ENCODE results near the gene S1PR1. TPM values are rescaled to one million over a fixed set of nuclear protein-coding genes. Genes with fewer than 3 reads are reported as not detected.

Gene S1PR1
- total RNA-seq, 1 donor from 2014 or later: 64.7 TPM

GRCh38 chr1:101264697-101265096, 27.9 kb downstream of the S1PR1 start:
- ATAC-seq: no peak
- DNase-seq (ENCODE audit: low spot score): no peak
- intact Hi-C loops (cut with DNase I): no loop called here

- no peak for ATAC-seq
- intact Hi-C loops (cut with DNase I): no loop called here
- no peak for DNase-seq (ENCODE audit: low spot score)
These were observed 28.9 kb downstream of the S1PR1 start for GRCh38 chr1:101265684-101266083.

- intact Hi-C loops (cut with DNase I): no loop called here
- DNase-seq (ENCODE audit: low spot score): no peak
- no peak for ATAC-seq
These were observed 30.3 kb downstream of the S1PR1 start for GRCh38 chr1:101267082-101267481.

GRCh38 chr1:101268893-101269292, 32.1 kb downstream of the S1PR1 start:
- ATAC-seq: no peak
- intact Hi-C loops (cut with DNase I): no loop called here
- DNase-seq (ENCODE audit: low spot score): no peak

GRCh38 chr1:101275672-101276071, 38.9 kb downstream of the S1PR1 start:
- ATAC-seq (no peak), DNase-seq (ENCODE audit: low spot score) (no peak)
- intact Hi-C loops (cut with DNase I): no loop called here

GRCh38 chr1:101276818-101277217, 40.0 kb downstream of the S1PR1 start:
- ATAC-seq (no peak), DNase-seq (ENCODE audit: low spot score) (no peak)
- intact Hi-C loops (cut with DNase I): no loop called here

GRCh38 chr1:101278238-101278637, 41.4 kb downstream of the S1PR1 start:
- intact Hi-C loops (cut with DNase I): no loop called here
- ATAC-seq: no peak
- no peak for DNase-seq (ENCODE audit: low spot score)

GRCh38 chr1:101278845-101279244, 42.0 kb downstream of the S1PR1 start:
- DNase-seq (ENCODE audit: low spot score): no peak
- ATAC-seq: no peak
- intact Hi-C loops (cut with DNase I): no loop called here

GRCh38 chr1:101280049-101280592, 43.3 kb downstream of the S1PR1 start:
- ATAC-seq: no peak
- intact Hi-C loops (cut with DNase I): no loop called here
- DNase-seq (ENCODE audit: low spot score): no peak

- intact Hi-C loops (cut with DNase I): no loop called here
- ATAC-seq: no peak
- DNase-seq (ENCODE audit: low spot score): no peak
These were observed 44.3 kb downstream of the S1PR1 start for GRCh38 chr1:101280942-101281654.

GRCh38 chr1:101281751-101282150, 44.9 kb downstream of the S1PR1 start:
- ATAC-seq (no peak), DNase-seq (ENCODE audit: low spot score) (no peak)
- intact Hi-C loops (cut with DNase I): no loop called here

- DNase-seq (ENCODE audit: low spot score) (no peak), ATAC-seq (no peak)
- intact Hi-C loops (cut with DNase I): no loop called here
These were observed 45.7 kb downstream of the S1PR1 start for GRCh38 chr1:101282314-101283038.

GRCh38 chr1:101283443-101283842, 46.6 kb downstream of the S1PR1 start:
- intact Hi-C loops (cut with DNase I): no loop called here
- ATAC-seq: no peak
- DNase-seq (ENCODE audit: low spot score): no peak

GRCh38 chr1:101284021-101284420, 47.2 kb downstream of the S1PR1 start:
- intact Hi-C loops (cut with DNase I): no loop called here
- ATAC-seq: no peak
- DNase-seq (ENCODE audit: low spot score): no peak

GRCh38 chr1:101284622-101285218, 47.9 kb downstream of the S1PR1 start:
- ATAC-seq: no peak
- intact Hi-C loops (cut with DNase I): no loop called here
- DNase-seq (ENCODE audit: low spot score): no peak

GRCh38 chr1:101285922-101286570, 49.2 kb downstream of the S1PR1 start:
- no peak for ATAC-seq
- DNase-seq (ENCODE audit: low spot score): no peak
- intact Hi-C loops (cut with DNase I): no loop called here

GRCh38 chr1:101288491-101288944, 51.7 kb downstream of the S1PR1 start:
- ATAC-seq (peak; percentile 79), DNase-seq (ENCODE audit: low spot score) (peak; percentile 70)
- intact Hi-C loops (cut with DNase I): no loop called here

- DNase-seq (ENCODE audit: low spot score): no peak
- no peak for ATAC-seq
- intact Hi-C loops (cut with DNase I): no loop called here
These were observed 53.5 kb downstream of the S1PR1 start for GRCh38 chr1:101290119-101290921.
